Stimulated activated CD4-positive, alpha-beta T cell treated with anti-CD3 and anti-CD28 coated beads, Interleukin-4, amount 100 ng/mL, for 1 hour (primary cell): ENCODE measurements around the gene SCPEP1.
A peak's percentile ranks its signal among the peaks of the same experiment; 100 is the strongest.
"Not testable (repeated sequence)": the region's sequence is repeated elsewhere in the genome, so short reads cannot be mapped to it uniquely, and the experiment has no call there.

ENCODE experiments used
- DNase-seq: peaks from one replicate; pipeline ENCODE4 v3.0.0-alpha.2; 2020

Gene SCPEP1, protein sequence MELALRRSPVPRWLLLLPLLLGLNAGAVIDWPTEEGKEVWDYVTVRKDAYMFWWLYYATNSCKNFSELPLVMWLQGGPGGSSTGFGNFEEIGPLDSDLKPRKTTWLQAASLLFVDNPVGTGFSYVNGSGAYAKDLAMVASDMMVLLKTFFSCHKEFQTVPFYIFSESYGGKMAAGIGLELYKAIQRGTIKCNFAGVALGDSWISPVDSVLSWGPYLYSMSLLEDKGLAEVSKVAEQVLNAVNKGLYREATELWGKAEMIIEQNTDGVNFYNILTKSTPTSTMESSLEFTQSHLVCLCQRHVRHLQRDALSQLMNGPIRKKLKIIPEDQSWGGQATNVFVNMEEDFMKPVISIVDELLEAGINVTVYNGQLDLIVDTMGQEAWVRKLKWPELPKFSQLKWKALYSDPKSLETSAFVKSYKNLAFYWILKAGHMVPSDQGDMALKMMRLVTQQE

DNA sequence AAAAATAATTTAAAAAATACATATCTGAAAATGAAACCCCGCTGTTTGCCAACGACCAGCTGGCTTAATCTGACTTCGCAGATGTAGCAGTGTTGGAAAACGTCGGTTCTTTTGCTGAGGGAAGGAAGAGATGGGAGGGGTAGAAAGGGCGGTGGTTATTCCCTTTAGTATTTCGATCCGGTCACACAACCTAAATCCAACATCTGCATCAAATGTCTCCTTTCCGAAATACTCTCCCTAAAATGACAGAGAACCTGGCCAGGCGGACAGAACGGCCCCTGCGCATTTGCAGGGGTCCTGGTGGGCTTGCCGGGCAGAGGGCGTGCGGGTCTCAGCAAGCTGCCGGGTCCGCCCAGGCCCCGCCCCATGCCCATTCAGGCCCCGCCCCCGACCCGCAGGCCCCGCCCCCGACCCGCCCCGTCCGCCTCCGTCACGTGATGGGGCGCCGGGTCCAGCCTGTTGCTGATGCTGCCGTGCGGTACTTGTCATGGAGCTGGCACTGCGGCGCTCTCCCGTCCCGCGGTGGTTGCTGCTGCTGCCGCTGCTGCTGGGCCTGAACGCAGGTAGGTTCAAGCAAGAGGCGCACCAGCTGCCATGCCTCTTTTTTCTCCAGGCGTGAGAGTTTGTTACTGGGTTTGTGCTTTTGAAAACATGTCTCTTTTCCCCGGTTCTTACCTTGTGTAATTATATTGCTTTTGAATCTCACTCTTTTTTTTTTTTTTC lies at the start of gene SCPEP1:
SCPEP1 (plus strand) TSS at position 459 of the 723 bp plus-strand sequence; CDS start at position 488, 29 bp downstream.
- peak; percentile 72 for DNase-seq

GRCh38 chr17:56928586-56928985 lies 49.3 kb upstream of the SCPEP1 start:
- no peak for DNase-seq

GRCh38 chr17:56929362-56929969 lies 48.5 kb upstream of the SCPEP1 start:
- DNase-seq, result no peak

DNA sequence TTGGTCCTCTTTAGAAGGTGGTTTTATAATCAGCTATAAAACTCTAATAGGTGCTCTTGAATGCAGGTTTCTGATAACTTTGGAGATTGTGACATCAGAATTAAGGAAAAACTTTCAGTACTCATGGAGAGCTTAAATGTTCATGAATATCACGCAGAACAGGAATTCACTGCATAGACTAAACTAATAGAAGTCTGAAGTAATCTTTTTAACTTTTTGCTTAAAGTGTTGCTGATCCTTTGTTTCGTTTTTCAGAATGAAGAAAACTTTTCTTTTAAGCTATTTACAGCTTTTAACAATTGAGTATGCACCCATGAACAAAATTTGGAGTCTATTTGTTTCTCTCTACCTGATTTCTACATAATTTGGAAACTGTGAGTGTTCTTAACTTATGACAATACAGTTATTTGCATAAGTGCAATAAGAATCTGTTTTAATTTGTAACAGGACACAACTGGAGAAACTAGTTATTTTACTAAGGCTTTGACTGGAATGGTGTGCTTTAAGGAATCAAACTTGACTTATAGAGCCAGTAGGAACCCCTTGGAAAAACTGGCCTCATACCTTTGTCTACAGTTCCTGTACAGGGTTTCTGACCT lies 47.1 kb upstream of the SCPEP1 start:
- no peak for DNase-seq

DNA sequence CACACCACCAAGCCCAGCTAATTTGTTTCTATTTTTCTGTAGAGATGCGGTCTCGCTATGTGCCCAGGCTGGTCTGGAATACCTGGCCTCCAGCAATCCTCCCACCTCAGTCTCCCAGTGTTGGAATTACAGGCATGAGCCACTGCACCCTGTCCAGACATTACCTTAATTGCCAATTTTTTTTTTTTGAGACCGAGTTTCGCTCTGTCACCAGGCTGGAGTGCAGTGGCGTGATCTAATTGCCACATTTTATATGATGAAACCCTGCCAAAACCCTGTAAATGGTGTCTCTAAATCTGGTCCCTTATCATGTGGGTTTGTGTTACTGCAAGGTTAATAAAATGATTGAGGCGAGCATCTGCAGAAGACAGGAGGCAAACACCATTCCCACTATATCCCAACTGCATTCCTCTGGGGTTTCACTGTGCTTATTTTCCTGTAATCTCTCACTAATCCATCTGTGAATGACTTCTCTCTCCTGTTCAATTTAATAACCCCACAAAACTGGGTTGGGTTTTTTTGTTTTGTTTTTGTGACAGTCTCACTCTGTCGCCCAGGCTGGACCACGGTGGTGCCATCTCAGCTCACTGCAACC lies 44.7 kb upstream of the SCPEP1 start:
- no peak for DNase-seq

- no peak for DNase-seq
Observed at GRCh38 chr17:56933868-56934267, 44.1 kb upstream of the SCPEP1 start.

DNA sequence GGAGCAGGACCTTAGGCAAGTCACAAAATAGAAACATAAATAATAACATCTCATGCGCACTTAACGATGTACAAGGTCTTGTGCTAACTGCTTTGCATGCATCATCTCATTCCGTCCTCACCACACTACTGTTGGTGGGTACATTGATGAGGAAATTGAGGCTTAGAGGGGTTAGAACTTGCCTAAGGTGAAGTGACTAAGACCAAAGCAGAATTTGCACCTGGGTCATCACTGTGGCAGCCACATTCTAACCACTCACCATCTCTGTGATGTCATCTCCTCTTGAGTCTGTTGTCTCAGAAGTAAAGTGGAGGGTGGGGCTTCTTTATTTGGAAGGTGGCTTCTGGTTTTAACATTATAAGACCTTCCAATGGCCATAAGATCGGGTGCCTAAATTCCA lies 43.7 kb upstream of the SCPEP1 start:
- no peak for DNase-seq

DNA sequence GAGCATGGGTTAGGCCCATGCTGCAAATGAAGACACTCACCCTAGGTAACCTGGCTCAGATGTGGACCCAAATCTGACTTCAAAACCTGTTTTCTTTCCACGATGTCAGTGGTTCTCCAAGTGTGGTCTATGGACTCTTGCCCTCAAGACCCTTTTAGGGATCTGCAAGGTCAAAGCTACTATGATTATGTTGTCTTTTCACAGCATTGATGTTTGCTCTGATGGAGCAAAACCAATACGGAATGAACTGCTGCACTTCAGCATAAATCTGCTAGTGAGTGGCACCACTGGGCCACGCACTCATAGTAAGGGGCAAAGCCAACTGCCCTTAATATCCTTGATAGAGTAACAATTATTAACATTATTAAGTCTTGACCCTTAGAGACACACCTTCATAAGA lies 42.5 kb upstream of the SCPEP1 start:
- DNase-seq, result no peak

- DNase-seq, result no peak
Observed at GRCh38 chr17:56936697-56937322, 41.1 kb upstream of the SCPEP1 start.

GRCh38 chr17:56937687-56938086 lies 40.2 kb upstream of the SCPEP1 start:
- no peak for DNase-seq

GRCh38 chr17:56938206-56938605 lies 39.7 kb upstream of the SCPEP1 start:
- DNase-seq, result not testable (repeated sequence)

GRCh38 chr17:56939869-56940484 lies 38.0 kb upstream of the SCPEP1 start:
- no peak for DNase-seq

DNA sequence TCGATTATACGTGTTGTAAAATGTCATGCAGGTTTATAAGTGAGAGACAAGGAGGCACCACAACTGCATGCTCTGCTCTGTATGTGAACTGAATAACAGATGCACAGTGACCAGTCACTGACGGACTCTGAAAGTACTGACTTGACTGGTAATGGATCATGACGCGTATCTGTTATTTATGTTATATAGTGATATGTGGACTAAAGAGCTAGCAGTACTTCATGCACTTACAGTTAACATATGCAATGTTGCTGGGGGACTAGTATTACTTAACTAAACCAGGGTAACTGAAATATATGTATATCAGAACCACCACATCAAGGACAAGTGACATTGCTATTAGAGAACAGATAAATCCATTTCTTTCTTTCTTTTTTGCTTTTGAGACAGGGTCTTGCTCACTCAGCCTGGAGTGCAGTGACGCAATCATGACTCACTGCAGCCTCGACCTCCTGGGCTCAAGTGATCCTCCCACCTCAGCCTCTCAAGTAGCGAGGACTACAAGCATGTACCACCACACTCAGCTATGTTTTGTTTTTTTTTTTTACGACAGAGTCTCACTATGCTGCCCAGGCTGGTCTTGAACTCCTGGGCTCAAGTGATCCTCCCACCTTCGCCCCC lies 34.3 kb upstream of the SCPEP1 start:
- DNase-seq, result no peak

- no peak for DNase-seq
Observed at GRCh38 chr17:56945938-56946505, 31.9 kb upstream of the SCPEP1 start.

DNA sequence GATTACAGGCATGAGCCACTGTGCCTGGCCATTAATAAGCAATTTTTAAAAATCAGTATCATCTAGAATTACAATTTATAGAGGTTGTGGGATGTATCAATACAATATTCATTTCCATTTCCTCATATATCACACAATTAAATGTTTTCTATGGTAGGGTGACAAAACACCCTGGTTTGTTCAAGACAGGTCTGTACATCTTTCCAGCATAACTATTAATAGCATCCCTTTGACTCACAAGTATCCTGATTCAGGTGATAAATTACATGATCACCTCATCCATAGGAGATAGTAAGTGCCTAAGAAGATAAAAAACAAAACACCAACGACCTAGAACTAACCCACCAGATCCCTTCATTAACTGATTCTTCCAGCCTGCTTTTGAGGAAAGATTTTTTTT lies 30.2 kb upstream of the SCPEP1 start:
- no peak for DNase-seq

GRCh38 chr17:56948491-56948890 lies 29.4 kb upstream of the SCPEP1 start:
- DNase-seq, result no peak

- DNase-seq, result no peak
Observed at GRCh38 chr17:56949595-56949994, 28.3 kb upstream of the SCPEP1 start.

GRCh38 chr17:56956992-56957391 lies 20.9 kb upstream of the SCPEP1 start:
- DNase-seq, result no peak

DNA sequence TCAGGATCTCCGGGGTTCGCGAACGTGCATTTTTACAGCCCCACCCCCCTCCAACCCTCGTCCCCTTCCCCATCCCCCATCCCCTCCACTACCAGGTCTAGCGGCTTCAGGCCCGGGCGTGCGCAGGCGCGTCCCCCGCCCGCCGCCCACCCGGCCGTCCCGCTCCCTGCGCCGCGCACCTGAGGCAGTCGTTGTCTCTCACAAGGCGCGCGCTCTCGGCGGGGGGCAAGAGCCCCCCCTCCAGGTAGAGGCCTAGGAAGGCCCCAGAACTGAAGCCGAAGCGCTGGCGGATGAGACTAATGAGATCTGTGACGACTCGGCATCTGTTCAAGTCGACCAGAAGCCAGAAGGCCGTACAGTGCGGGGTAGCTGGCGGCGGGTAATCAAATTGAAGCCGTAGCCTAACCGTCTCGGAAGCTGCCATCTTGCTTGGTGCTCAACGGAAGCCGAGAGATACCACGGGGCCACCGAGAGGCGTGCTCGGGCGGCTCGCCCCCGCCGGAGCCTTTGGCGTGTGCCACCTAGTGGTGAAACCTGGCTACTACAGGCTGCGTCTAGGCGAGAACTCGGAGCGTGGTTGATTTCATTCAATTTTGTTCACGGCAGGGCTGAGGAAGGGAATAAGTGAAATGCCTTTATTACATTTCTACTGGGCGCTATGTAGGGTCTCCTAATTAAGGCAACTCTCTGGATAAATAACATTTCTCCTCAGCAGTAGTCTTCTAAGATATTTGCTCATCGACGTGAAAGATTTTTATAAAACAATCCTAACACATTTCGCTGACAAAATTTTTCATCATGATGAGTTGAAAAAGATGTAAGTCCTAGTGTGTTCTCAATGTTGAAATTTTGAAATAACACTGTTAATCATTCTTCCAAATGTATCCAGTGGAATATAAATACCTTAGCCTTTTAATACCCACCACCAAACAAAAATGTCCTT lies 17.1 kb upstream of the SCPEP1 start, which contains the start of gene COIL:
COIL (minus strand) TSS at position 455 of the 943 bp plus-strand sequence; CDS start at position 424, 31 bp downstream.
- DNase-seq, result peak; percentile 95

DNA sequence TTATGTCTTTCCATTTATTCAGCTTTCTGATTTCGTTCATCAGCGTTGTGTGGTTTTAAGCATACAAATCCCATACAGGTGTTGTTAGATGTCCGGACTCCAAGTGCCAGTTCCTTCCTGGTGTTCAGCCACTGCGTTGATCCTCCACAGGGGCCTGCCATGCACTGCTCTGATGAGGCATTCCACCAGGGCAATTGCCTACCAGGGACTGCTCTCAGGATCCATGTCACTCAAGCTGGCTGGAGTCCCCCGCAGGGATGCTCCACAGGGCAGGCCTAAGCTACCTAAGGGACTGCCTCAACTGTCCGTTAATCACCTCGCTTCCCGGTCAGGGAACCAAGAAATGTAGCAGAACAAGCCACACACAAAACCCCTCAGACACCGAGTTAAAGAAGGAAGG lies 12.7 kb upstream of the SCPEP1 start:
- not testable (repeated sequence) for DNase-seq
